Measurements from ENCODE around the gene MGAT4A.

MGAT4A gene

DNA sequence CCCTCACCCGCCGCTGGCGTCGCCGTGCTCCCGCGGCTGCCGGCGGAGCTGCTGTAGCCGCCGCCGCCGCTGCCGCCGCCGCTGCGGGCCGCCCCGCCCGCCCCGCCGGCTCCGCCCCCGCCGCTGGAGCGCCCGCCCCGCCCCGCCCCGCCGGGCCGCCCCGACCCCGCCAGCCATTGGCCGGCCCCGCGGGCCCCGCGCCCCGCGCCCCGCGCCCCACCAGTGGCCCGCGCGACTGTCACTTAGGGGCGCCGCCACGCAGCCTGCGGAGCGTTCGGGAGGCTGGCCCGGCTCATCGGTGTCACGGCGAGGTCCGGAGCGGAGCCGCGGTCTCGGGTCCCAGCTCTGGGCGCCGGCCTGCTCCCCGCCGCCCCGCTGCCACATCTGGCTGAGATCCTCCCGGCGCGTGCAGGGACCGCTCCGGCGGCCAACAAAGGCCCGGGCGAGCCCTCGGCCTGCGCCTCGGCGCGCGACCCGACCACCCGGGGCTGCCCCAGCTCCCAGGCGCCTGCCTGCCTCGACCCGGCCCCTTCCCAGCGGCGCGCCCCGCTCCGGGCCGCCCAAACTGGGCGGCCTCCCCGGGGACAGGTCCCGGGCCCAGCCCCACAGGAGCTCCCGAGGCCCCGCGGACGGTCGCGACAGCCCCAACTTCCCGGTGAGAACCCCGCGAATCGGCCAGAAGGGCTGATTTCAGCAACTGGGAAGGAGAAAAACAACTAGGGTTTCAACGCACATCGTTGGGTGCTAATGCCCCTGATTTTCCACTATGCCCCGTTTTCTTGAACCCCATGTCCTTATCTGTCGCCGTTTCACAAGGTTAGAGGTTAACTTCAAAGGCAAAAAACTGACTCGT, at the start of gene MGAT4A:
Gene MGAT4A (minus strand): TSS at position 92 of the 853 bp plus-strand sequence. CDS start 4,800 bp downstream, outside the sequence.
- peak; percentile 86 for DNase-seq

- no peak for DNase-seq
Measured at GRCh38 chr2:98778741-98779483, 48.0 kb upstream of the MGAT4A start.

GRCh38 chr2:98778151-98778550, 47.2 kb upstream of the MGAT4A start:
- DNase-seq: no peak

GRCh38 chr2:98777710-98778109, 46.8 kb upstream of the MGAT4A start:
- no peak for DNase-seq

DNA sequence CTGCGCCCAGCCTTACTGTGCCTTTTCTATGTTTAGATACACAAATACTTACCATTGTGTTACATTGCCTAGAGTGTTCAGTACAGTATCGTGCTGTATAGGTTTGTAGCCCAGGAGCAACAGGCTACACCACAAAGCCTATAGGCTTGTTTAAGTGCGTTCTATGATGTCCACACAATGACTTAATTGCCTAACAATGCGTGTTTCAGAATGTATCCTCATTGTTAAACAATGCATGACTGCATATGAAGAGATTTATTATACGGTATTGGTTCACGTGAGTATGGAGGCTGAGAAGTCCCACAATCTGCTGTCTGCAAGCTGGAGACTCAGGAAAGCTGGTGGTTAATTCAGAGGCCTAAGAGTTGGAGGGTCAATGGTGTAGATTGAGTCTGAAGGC, 46.1 kb upstream of the MGAT4A start:
- no peak for DNase-seq

GRCh38 chr2:98776136-98776535, 45.2 kb upstream of the MGAT4A start:
- no peak for DNase-seq

- no peak for DNase-seq
Measured at GRCh38 chr2:98775146-98775986, 44.4 kb upstream of the MGAT4A start.

DNA sequence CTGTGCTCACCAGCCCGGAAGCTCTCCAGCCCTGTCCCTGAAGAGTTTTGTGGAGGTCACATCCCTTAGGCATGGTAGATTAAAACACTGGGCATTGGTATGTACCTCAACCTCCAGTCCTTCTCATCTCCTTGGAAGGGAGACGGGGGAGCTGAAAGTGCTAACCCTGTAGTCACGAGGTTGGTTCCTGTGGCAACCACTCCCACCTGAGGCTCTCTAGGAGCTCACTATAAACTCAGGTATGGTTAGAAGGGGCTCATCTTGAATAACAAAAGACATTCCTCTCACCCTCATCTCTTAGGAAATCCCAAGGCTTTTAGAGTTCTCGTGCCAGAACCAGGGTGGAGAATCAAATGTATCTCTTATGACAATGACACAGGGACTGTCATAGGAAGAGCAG, 43.0 kb upstream of the MGAT4A start:
- no peak for DNase-seq

GRCh38 chr2:98773169-98773568, 42.2 kb upstream of the MGAT4A start:
- no peak for DNase-seq

DNA sequence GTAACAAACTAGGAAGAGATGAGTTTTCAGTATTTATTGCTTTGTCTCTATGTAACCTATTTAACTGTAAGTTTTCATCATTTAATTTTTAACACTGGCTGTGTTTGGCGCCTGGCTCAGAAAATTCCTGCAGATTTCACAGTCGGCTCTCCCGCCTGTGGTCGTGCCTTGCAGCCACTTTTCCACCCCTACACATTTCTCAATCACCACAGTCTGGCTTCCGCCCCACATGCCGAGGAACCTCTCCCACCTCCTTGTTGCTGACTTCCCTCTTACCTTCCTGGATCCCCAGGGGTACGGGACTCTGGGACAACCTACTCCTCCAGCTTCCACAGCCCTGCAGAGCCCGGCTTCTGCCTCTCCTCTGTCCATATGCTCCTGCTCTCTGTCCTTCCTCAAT, 41.6 kb upstream of the MGAT4A start:
- DNase-seq: no peak

DNA sequence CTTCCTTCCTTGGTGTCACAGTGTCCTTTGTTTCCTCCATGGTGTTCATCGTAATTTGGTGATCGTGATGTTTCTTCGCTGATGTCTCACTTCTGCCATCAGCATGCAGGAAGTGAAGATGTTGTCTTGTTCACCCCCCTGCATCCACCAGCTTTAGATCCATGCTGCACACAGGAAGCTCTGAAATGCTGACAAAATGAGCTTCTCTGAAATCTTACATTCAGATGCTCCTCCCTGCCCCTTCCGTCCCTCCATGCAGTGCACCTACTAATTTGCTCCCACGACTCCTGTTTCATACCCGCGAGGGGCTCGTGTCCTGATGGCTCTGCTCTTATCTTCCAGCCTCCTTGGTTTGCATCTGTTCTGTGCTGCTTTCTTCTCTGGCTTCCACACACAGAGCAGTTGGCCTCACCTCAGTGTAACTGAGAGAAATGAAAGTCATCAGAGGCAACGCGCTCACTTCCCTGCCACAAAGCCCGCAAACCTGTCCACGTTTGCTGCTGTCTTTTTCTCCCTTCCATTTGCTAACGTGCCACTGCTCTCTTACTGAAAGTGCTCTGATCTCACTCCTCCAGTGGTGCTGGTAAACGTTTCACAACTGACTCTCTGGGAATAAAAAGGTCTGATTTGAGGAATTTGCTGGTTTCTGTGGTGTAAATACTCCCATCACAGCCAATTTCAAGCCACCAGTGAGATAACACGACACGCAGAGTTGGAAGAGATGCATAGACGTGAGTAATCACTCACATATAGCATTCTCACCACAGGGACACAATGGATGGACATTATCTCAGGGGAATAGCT, 41.0 kb upstream of the MGAT4A start:
- peak; percentile 75 for DNase-seq

GRCh38 chr2:98771264-98771663, 40.3 kb upstream of the MGAT4A start:
- DNase-seq: no peak

DNA sequence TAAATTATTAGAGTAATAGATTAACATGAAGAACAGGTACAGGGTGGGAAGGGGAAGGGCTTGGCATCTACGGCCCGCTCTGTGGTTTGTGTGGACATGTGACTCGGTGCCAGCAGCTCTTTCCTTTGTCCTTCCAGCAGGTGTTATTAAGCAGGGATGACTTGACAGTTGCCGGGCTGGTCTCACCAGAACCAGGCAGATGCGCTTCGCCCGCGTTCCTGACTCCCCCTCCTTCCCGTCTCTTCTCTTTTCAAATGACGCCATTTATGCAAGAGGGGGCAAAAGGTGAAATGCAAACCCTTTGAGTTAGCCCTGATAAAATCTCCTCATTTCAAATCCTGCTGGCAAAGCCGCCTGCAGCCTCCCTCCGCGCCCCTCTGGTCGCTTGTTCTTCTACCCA, 38.9 kb upstream of the MGAT4A start:
- DNase-seq: peak; percentile 48

GRCh38 chr2:98769114-98769476, 38.2 kb upstream of the MGAT4A start:
- DNase-seq: no peak

GRCh38 chr2:98768384-98769113, 37.6 kb upstream of the MGAT4A start:
- no peak for DNase-seq

DNA sequence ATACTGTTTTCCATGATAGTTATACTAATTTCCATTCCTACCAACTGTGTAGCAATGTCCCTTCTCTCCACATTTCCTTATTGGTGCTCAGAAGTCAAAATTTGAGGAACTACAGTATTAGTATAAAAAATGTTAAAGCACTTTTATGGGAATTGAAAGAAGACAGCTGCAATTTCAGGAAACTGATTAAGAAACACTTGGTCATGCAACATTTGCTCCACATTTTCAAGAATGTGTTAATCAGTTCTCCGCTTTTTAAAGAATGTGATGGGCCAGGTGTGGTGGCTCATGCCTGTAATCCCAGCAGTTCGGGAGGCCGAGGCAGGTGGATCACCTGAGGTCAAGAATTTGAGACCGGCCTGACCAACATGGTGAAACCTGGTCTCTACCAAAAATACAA, 33.6 kb upstream of the MGAT4A start:
- DNase-seq: no peak

GRCh38 chr2:98763209-98763951, 32.4 kb upstream of the MGAT4A start:
- DNase-seq: no peak

GRCh38 chr2:98761909-98762308, 31.0 kb upstream of the MGAT4A start:
- no peak for DNase-seq

DNA sequence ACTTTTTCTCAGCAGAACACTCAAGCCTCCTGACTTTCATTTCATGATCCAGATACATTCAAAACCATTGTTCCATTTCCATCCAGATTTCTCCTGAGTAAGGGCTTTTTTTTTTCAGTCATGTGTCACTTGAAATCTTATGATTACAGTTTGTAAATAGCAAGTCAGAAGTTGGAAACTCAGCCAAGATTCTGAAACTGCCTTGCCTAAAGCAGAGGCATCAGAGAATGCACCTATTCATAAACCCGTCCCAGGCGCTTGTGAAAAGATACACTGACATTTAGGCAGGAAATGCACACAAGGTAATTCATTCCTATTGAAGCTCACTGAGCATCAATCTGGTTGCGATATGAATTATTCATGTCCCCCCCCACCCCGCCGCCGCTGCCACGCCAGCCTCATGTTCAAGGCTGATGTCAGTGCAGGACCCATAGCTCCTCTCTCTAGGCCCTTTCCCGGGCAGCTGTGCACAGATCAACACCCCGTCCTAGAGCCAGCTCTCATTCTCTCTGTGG, 30.4 kb upstream of the MGAT4A start:
- DNase-seq: peak; percentile 45

- DNase-seq: no peak
Measured at GRCh38 chr2:98759827-98760625, 29.1 kb upstream of the MGAT4A start.
